Endothelial cell of umbilical vein (primary cell): Measurements from ENCODE around the gene SLC2A6. TPM values are rescaled to one million over a fixed set of nuclear protein-coding genes. Genes with fewer than 3 reads are reported as not detected.

Experiments
- BruUV-seq: library from RNA; stranded (reverse); fragments of 400-500 nt; replicated peaks from 2 replicates; lab custom pipeline; 2021; lab: Mats Ljungman, UMichigan
- CTCF ChIA-PET: fragments of 300-600, 350-600 bp; sonication (Branson Sonifier 250); formaldehyde crosslinking; loops from one replicate; lab custom pipeline; 2021; ENCODE audit warnings: antibody characterized with exemption, inconsistent platforms; lab: Charles Lee
- POLR2A ChIA-PET: fragments of 300-600, 350-600 bp; sonication (Branson Sonifier 250); formaldehyde crosslinking; loops from one replicate; lab custom pipeline; 2021; ENCODE audit warnings: antibody characterized with exemption, inconsistent platforms; lab: Charles Lee
- DNase-seq: peaks from one replicate; pipeline ENCODE4 v3.0.0-alpha.2; 2011; ENCODE audit warnings: low read depth, low spot score
- FAIRE-seq: peaks from 2 replicates; lab custom pipeline; 2011; peaks lifted over from hg19 to GRCh38; lab: Jason Lieb, UNC
- H2AFZ ChIP-seq: 2 replicates; pipeline ENCODE4 v1.6.0; 2012; ENCODE audit warnings: low read depth, low read length, control low read depth, inconsistent platforms
- H3K27ac ChIP-seq: 2 replicates; pipeline ENCODE4 v1.5.1; 2011; ENCODE audit warnings: low read depth, mild to moderate bottlenecking, control low read depth, low read length, moderate library complexity; ENCODE audit not compliant: insufficient read depth
- H3K27me3 ChIP-seq, 2 experiments: 2 replicates each; pipeline versions ENCODE4 v1.6.0 to v1.6.1; 2011; ENCODE audit warnings: low read length in 2 of 2, mixed read lengths in 1 of 2; ENCODE audit not compliant: control insufficient read depth in 2 of 2, insufficient read depth in 2 of 2
- H3K36me3 ChIP-seq, 2 experiments: 2 replicates in 1 of 2; 3 replicates in 1 of 2; pipeline ENCODE4 v1.5.1; 2011; ENCODE audit warnings: low read length in 2 of 2, mild to moderate bottlenecking in 1 of 2, moderate library complexity in 1 of 2; ENCODE audit not compliant: control insufficient read depth in 2 of 2, insufficient read depth in 2 of 2; ENCODE audit errors: extremely low read depth in 1 of 2
- H3K4me1 ChIP-seq: 3 replicates; pipeline ENCODE4 v1.5.1; 2011; ENCODE audit warnings: mild to moderate bottlenecking, low read length; ENCODE audit not compliant: control insufficient read depth, insufficient read depth; ENCODE audit errors: extremely low read depth
- H3K4me2 ChIP-seq: 2 replicates; pipeline ENCODE4 v1.6.1; 2011; ENCODE audit warnings: low read length, control low read depth, mixed read lengths; ENCODE audit not compliant: insufficient read depth
- H3K4me3 ChIP-seq, 3 experiments: fragments of 200-600 bp in 1 of 3; sonication (generic), shearing (Covaris generic) in 1 of 3; replicated peaks in 1 of 3; 2 replicates each; pipeline ENCODE4 v1.5.1; 2011 to 2016; ENCODE audit warnings: control low read depth in 3 of 3, low read length in 3 of 3, mild to moderate bottlenecking in 2 of 3, inconsistent platforms in 1 of 3, low read depth in 1 of 3, moderate library complexity in 1 of 3; ENCODE audit not compliant: insufficient read depth in 1 of 3
- H3K79me2 ChIP-seq: 2 replicates; pipeline ENCODE4 v1.6.0; 2012; ENCODE audit warnings: low read length, inconsistent platforms; ENCODE audit not compliant: control insufficient read depth, insufficient read depth
- H3K9ac ChIP-seq: replicated peaks from 2 replicates; pipeline ENCODE3; 2011; ENCODE audit warnings: low read length, control low read depth; ENCODE audit not compliant: insufficient read depth; ENCODE audit errors: extremely low read depth
- H3K9me1 ChIP-seq: replicated peaks from 3 replicates; pipeline ENCODE4 v1.6.0; 2011; ENCODE audit warnings: mild to moderate bottlenecking, low read length; ENCODE audit not compliant: control insufficient read depth, insufficient read depth; ENCODE audit errors: extremely low read depth
- H3K9me3 ChIP-seq: replicated peaks from 2 replicates; pipeline ENCODE4 v1.5.1; 2012; ENCODE audit warnings: low read length, inconsistent platforms; ENCODE audit not compliant: control insufficient read depth, insufficient read depth
- H4K20me1 ChIP-seq: replicated peaks from 2 replicates; pipeline ENCODE3; 2011; ENCODE audit warnings: mild to moderate bottlenecking, low read length; ENCODE audit not compliant: control insufficient read depth, insufficient read depth; ENCODE audit errors: extremely low read depth
- CTCF ChIP-seq, 2 donors: IDR thresholded peaks; 1 replicate in 1 of 2; 2 replicates in 1 of 2; pipeline ENCODE4 v1.5.1; 2011; ENCODE audit warnings: low read length in 2 of 2, mild to moderate bottlenecking in 2 of 2, moderate library complexity in 2 of 2, control low read depth in 1 of 2, inconsistent platforms in 1 of 2, low read depth in 1 of 2; ENCODE audit not compliant: insufficient read depth in 1 of 2; ENCODE audit errors: extremely low read depth in 1 of 2
- GATA2 ChIP-seq: IDR thresholded peaks from 2 replicates; pipeline ENCODE4 v1.7.0; 2011; ENCODE audit warnings: low read depth, mild to moderate bottlenecking, moderate library complexity, mixed read lengths, low read length; ENCODE audit not compliant: insufficient read length, insufficient read depth
- MYC ChIP-seq: IDR thresholded peaks from one replicate; pipeline ENCODE4 v1.6.1; 2011; ENCODE audit warnings: mild to moderate bottlenecking, low read depth, low read length
- POLR2A ChIP-seq: IDR thresholded peaks from 2 replicates; pipeline ENCODE4 v1.6.1; 2012; ENCODE audit warnings: low read depth, mild to moderate bottlenecking, control low read depth, low read length
- POLR2AphosphoS5 ChIP-seq: IDR thresholded peaks from 2 replicates; pipeline ENCODE4 v1.6.1; 2012; ENCODE audit warnings: low read depth, mild to moderate bottlenecking, control low read depth, low read length, moderate library complexity; ENCODE audit not compliant: insufficient read depth
- dilution Hi-C: fragments of 300-500 bp; cut with MboI; formaldehyde crosslinking; loops from one replicate; pipeline ENCODE4 v1.15.0; 2019; ENCODE audit warnings: low sequenced_read_pairs; ENCODE audit not compliant: extremely low pct_ligation_motif_present
- intact Hi-C: fragments of 100-400 bp; cut with micrococcal nuclease; formaldehyde crosslinking; loops from one replicate; pipeline ENCODE4 v1.10.0; 2022
- polyA plus RNA-seq, 4 experiments: library from polyadenylated mRNA; depleted of rRNA in 3 of 4; stranded (reverse) in 3 of 4; unstranded in 1 of 4; fragments of >200 nt; gene quantifications; 2 replicates each; pipeline versions ENCODE4 v1.2.1 to v1.2.3, GENCODE V29; 2011 to 2012; ENCODE audit warnings: missing spikeins in 1 of 4
- total RNA-seq: library from RNA; stranded (reverse); gene quantifications from 2 replicates; pipeline ENCODE4 v1.2.3, GENCODE V29; 2021

The SLC2A6 gene
- total and polyA plus RNA-seq, 2 donors (not counting 3 experiments of a cell fraction or from before 2014, with no cell fraction given): 35.7 to 39.6 TPM

- ChIA-PET CTCF (no interaction called here), POLR2A (no interaction called here)
- no peak for DNase-seq
- Histone ChIP-seq H3K9me1 (no peaks in the 10 kb centered on the region), H3K4me2 (no peak overlapping the region), H3K27ac (no peak overlapping the region), H4K20me1 (no peaks in the 10 kb centered on the region), H3K27me3 (no peaks in the 10 kb centered on the region), H3K4me3 (no peak overlapping the region), H3K36me3 (no peaks in the 10 kb centered on the region), H3K9ac (no peak overlapping the region), H3K9me3 (no peaks in the 10 kb centered on the region), H2AFZ (no peak overlapping the region), H3K4me1 (no peaks in the 10 kb centered on the region), H3K79me2 (no peaks in the 10 kb centered on the region)
- intact Hi-C loops: no loop called here
- BruUV-seq: no TSS peak
- dilution Hi-C loops: no loop called here
- FAIRE-seq: no peak
- TF ChIP-seq CTCF (IDR thresholded peaks at IDR 0.05; ENCODE audit: extremely low read depth in 1 of 2, insufficient read depth in 1 of 2, low read depth in 1 of 2, low read length in 2 of 2) (no peak), POLR2A (no peak), MYC (no peak), POLR2AphosphoS5 (no peak), GATA2 (no peak)
Measured at GRCh38 chr9:133439337-133439736, 39.6 kb downstream of the SLC2A6 start.
